Measurements from ENCODE around the gene TBC1D4.

DNA sequence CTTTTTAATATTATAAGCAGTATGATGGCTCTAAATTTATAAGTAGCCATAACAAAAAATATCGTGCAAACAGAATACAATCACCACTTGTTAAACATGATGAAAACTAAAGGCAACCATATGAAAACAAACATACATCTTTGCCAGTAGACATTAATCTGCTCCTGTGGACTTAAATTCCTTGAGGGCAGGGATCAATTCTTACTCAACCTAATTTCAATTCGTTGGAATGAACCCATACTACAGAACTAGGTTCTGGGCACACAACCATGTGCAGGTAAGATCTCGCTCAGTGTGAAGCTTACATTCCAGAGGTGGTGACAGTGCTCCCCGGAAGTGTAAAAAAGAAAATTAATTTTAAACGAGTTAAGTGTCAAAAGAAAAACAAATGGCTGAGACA, 13.4 kb downstream of the TBC1D4 start:
- TF ChIP-seq EZH2 (IDR thresholded peaks at IDR 0.05) (no peak), POLR2AphosphoS5 (IDR thresholded peaks at IDR 0.05; ENCODE audit: borderline replicate concordance, low read depth, low read length) (no peak)

All from SK-N-MC (cell line).